ENCODE data around the gene NR1D2.

NR1D2 gene

GRCh38 chr3:23931597-23931996 lies 13.5 kb upstream of the NR1D2 start:
- DNase-seq (ENCODE audit: low spot score), result no peak

- no peak for DNase-seq (ENCODE audit: low spot score)
These were observed 12.5 kb upstream of the NR1D2 start for GRCh38 chr3:23932571-23932970.

- DNase-seq (ENCODE audit: low spot score), result no peak
These were observed 10.8 kb upstream of the NR1D2 start for GRCh38 chr3:23934253-23934652.

DNA sequence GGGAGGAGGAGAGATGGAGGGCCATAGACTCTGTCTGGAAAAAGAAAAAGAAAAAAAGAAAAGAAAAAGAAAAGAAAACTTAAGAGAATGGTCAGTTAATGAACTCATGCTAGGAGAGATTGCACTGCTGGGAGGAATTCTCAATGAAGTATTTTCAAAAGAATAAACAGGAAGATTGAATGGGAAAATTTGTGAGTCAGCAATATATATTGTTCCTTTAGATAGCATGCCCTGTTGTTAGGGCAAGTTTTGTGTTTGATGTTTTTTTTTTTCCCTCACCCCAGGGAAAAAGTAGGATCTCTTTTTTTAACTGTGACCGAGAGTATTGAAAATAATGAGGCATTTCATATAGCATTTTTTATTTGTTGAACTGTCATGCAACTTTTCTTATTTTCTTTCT lies 7.8 kb upstream of the NR1D2 start:
- no peak for DNase-seq (ENCODE audit: low spot score)

GRCh38 chr3:23938688-23939087 lies 6.4 kb upstream of the NR1D2 start:
- DNase-seq (ENCODE audit: low spot score), result no peak

GRCh38 chr3:23940775-23941174 lies 4.3 kb upstream of the NR1D2 start:
- DNase-seq (ENCODE audit: low spot score), result peak; percentile 38

DNA sequence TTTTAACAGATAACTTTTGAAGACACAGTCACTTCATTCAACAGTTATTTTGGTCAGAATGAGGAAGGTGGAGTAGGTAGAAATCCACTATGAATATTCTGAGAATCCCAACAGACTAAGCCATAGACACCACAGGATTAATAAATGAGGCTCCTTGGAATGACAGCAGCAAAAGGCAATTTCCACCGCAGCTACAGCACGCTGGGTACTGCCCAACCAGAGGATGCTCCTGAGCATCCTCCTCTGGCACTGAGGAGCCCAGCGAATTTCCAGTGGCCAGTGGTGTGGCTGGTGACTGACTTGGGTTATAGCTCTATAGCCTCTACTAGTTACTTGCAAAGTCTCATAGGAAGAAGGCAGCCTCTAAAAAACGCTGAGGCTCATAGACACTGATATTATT lies 3.6 kb upstream of the NR1D2 start:
- DNase-seq (ENCODE audit: low spot score), result no peak

DNA sequence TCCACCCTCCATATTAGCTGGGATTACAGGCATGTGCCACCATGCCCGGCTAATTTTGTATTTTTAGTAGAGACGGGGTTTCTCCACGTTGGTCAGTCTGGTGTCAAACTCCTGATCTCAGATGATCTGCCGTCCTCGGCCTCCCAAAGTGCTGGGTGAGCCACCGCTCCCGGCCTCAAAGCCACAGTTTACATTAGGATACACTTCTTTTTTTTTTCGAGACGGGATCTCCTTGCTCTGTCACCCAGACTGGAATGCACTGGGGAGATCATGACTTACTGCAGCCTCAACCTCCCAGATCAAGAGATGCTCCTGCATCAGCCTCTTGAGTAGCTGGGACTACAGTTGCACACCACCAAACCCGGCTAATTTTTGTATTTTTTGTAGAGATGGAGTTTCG lies 2.5 kb upstream of the NR1D2 start:
- no peak for DNase-seq (ENCODE audit: low spot score)

GRCh38 chr3:23944007-23944783 lies 891 bp upstream of the NR1D2 start:
- DNase-seq (ENCODE audit: low spot score), result no peak

DNA sequence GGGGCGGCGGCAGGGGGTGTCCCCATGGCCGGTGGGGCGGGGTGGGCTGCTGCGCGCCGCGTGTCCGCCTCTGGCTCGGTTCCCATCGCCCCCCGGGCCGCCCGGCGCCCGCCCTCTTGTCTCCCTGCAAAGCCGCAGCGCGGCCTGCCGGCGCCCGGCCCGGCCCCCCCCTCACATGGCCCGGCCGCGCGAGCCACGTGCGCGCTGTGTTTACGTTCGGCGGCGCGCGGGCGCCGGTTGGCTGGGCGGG lies 502 bp downstream of the NR1D2 start:
- DNase-seq (ENCODE audit: low spot score), result no peak

DNA sequence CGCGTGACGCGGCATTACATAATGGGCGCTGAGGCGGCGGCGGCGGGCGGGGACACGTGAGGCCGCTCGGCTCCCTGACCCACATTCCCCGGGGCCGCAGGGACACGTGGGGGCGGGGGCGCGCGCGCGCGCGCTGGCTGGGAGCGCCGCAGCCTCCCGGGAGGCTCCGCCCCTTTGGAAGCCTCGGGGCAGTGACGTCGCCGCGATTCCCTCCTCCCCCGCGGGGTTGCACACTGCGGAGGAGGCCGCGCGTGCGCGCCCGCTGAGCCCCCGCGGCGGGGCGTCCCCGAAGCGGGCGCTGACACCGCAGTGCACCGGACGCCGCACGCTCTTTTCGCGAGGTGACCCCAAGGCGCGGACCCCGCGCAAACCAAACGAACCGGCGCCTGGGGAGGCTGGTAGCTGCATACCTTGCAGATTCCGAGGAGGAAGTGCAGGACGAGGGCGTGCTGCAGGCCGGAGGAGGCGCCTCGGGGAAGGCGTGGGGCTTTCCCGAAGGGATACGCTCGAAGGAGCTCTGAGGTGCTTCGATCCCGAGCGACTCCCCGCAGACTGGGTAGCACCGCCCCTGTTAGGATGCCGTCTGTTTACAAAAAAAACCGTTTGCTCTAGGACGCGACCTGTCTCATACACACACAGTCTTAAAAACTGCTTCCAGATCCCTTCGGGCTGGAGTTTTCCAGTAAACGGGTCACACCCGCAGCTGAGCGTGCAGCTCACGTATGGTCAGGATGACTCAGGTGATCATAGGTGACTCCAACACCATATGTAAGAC lies 1.0 kb downstream of the NR1D2 start:
- DNase-seq (ENCODE audit: low spot score), result peak; percentile 96

GRCh38 chr3:23948761-23949160 lies 3.7 kb downstream of the NR1D2 start:
- peak; percentile 39 for DNase-seq (ENCODE audit: low spot score)

DNA sequence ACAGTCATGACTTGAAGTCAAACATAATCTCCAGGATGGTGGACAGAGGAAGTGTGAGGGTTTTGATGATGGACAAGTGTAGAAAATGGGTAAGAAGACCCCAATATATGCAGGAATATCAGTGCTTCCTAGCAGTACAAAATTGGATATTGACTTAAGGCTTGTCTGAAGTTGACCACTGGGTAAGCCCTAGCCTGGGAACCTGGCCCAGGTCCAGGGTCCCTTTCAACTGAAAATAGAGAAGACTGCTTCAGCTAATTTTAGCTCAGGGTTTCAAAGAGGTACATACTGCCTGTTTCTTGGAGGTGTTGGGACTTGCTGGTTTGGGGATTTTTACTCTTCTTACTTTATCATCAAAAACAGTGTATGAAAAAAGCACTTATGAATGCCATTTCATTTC lies 4.7 kb downstream of the NR1D2 start:
- DNase-seq (ENCODE audit: low spot score), result no peak

GRCh38 chr3:23950293-23950692 lies 5.2 kb downstream of the NR1D2 start:
- no peak for DNase-seq (ENCODE audit: low spot score)

DNA sequence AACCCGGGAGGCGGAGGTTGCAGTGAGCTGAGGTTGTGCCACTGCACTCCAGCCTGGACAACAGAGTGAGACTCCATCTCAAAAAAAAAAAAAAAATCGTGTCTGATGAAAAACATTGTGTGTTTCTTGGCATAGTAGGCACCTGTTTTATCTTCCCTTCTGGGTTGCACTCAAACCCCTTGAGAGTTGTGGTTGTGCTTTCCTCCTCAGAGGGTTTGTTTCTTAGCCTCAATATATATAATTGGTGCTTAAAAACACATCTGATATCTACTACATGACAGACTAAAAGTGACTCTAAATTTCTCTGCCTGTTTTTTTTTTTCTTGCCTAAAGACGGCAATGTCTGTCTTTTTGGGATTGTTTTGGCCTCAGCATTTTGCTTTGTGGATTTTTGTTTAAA lies 7.6 kb downstream of the NR1D2 start:
- DNase-seq (ENCODE audit: low spot score), result no peak

DNA sequence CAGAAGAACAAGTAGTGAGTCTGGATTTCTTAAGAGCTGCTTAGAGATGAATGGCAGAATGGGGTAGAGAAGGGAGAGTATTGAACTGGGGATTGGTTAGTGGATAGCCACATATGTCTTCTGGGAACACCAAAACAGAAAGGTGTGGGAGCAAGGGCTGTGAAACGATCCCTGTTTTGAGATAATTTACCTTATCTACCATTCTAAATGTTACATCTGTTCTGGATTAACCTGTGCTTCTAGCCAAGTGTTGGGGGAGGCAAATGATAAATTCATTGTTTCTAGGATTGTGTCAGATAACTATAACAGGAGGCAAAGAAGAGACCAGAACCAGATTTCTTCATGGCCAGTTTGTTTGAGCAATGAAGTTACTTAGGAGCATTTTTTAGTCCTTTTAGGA lies 8.4 kb downstream of the NR1D2 start:
- no peak for DNase-seq (ENCODE audit: low spot score)

DNA sequence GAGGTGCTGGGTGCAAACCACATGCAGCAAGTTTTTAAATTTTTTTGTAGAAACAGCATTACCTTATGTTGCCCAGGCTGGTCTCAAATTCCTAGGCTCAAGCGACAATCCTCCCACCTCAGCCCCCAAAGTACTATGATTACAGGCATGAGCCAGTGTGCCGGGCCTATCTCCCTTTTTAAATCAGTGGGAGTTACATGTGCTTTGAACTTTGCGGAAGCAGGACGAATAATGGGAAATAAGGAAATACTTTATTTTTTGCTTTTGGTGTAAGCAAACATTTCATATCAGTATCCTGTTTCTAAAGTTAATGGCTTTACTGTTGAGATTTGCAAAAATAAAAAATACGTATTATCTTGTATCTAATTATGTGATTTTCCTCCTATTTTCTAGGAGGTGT lies 9.1 kb downstream of the NR1D2 start:
- DNase-seq (ENCODE audit: low spot score), result no peak

- DNase-seq (ENCODE audit: low spot score), result no peak
These were observed 11.6 kb downstream of the NR1D2 start for GRCh38 chr3:23956701-23957100.

DNA sequence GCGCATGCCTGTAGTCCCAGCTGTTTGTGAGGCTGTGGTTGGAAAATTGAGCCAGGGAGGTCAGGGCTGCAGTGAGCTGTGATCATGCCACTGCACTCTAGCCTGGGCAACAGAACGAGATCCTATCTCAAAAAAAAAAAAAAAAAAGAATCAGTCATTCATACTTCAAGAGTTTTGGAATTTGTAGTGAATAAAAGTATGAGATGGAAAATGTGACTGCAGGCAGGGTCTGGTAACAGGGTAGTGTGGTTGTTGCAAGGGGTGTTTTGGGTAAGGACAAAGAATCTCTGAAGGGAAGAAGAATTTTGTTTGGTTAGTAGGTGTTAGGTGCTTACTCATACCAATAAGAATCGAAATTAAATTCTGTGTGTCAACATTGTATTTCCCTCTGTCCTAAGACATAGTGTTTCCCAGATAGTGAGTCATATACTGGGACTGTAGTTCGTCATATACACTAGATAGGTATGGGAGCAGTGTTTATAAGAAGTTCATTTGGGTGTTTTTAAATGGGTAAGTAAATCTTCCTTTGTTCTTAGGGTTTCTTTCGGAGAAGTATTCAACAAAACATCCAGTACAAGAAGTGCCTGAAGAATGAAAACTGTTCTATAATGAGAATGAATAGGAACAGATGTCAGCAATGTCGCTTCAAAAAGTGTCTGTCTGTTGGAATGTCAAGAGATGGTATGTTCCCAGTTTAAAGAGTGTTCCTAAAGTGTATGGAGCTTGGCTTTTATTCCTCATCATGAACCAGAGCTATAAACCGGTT lies 14.2 kb downstream of the NR1D2 start:
- DNase-seq (ENCODE audit: low spot score), result no peak

DNA sequence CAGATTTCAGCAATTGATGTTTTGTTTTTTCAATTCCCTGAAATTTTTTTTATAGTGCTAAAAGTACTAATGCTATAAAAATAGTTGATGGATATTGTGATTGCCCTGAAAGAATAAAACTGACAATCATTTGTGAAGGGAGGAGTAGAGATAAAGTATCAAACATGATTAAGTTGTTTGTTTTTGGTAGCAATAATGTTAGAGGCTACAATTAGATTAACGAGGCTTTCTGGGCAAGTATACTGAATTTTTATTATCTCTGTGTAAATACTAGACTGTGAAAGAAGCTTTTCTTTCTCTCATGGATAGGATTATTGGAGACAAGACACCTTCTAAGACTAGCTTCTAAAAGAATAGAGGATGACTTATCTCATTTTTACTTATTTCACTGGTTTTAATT lies 15.6 kb downstream of the NR1D2 start:
- DNase-seq (ENCODE audit: low spot score), result no peak

- DNase-seq (ENCODE audit: low spot score), result no peak
These were observed 16.0 kb downstream of the NR1D2 start for GRCh38 chr3:23961066-23961465.

- no peak for DNase-seq (ENCODE audit: low spot score)
These were observed 16.8 kb downstream of the NR1D2 start for GRCh38 chr3:23961913-23962312.

DNA sequence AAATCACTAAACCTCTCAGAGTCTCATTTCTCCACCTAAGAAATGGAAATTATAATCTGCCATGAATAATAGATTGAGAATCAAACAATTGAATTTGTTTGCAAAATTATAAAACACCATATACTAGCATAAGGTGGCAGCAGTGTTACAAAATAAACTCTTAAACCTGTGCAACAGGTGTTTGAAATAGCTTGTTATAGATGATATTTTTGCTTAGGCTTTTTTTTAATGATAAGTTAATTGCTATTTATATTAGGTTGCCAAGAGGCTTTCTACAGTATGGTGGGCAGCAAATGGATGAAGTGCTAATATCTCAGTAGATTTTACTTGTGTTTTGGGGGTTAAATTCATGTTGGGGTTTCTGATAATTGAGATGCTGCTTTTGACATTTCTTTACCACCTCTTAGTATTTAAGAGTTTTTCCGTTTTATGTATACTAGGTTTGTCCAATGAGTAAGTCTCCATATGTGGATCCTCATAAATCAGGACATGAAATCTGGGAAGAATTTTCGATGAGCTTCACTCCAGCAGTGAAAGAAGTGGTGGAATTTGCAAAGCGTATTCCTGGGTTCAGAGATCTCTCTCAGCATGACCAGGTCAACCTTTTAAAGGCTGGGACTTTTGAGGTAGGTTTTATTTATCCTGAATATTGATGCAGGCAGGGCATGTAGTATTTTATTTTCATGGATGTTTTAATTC lies 19.6 kb downstream of the NR1D2 start:
- no peak for DNase-seq (ENCODE audit: low spot score)

All from hematopoietic multipotent progenitor cell treated with erythropoietin and hydrocortisone succinate and interleukin-3 and kit ligand, for 17 days (in vitro differentiated cells).